ENCODE measurements around the gene SLC22A23. TPM values are rescaled to one million over a fixed set of nuclear protein-coding genes. Genes with fewer than 3 reads are reported as not detected.

SLC22A23 gene
- total and polyA plus RNA-seq, 2 experiments from 2014 or later: 15.7 to 24.9 TPM

DNA sequence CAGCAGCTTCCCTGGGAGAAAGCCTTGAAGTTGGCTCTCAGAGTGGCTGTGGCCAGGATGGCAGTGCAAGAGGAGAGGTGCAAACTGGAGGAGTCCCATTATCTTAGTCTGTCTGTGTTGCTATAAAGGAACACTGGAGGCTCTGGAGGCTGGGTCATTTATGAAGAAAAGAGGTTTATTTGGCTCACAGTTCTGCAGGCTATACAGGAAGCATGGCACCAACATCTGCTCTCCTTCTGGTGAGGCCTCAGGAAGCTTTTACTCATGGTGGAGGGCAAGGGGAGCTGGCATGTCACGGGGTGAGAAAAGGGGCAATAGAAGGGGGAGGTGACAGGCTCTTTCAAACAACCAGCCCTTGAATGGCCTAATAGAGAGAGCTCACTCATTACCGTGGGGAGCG lies 151.0 kb downstream of the SLC22A23 start:
- no peak for DNase-seq (ENCODE audit: low read depth in 1 of 2, low spot score in 1 of 2)

DNA sequence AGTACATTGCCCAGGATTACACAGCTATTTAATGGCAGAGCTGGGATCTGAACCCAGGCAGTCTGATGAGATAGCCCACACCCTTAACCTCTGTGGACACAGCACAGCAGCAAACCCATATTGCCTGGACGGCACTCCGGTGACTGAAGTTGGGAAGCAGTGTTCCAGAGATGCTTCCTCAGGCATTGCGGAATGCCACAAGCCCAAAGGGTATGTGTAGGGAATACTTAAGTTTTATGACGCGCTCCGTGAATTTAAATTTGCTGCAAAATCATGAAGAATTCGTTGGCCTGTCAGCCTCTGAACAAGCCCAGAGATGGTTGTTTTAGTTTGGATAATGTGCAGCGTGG lies 151.7 kb downstream of the SLC22A23 start:
- no peak for DNase-seq (ENCODE audit: low read depth in 1 of 2, low spot score in 1 of 2)
- TF ChIP-seq, protein P1, sequence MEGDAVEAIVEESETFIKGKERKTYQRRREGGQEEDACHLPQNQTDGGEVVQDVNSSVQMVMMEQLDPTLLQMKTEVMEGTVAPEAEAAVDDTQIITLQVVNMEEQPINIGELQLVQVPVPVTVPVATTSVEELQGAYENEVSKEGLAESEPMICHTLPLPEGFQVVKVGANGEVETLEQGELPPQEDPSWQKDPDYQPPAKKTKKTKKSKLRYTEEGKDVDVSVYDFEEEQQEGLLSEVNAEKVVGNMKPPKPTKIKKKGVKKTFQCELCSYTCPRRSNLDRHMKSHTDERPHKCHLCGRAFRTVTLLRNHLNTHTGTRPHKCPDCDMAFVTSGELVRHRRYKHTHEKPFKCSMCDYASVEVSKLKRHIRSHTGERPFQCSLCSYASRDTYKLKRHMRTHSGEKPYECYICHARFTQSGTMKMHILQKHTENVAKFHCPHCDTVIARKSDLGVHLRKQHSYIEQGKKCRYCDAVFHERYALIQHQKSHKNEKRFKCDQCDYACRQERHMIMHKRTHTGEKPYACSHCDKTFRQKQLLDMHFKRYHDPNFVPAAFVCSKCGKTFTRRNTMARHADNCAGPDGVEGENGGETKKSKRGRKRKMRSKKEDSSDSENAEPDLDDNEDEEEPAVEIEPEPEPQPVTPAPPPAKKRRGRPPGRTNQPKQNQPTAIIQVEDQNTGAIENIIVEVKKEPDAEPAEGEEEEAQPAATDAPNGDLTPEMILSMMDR (IDR thresholded peaks at IDR 0.05; ENCODE audit: low read depth, low read length): no peak

More for the DNA sequence above, 151.0 kb downstream of the SLC22A23 start:
- no peak overlapping the region for H3K4me3 ChIP-seq
- no peaks in the 10 kb centered on the region for H3K4me1 ChIP-seq (ENCODE audit: low read depth)
- TF ChIP-seq, protein P1 (IDR thresholded peaks at IDR 0.05; ENCODE audit: low read depth, low read length): no peak
- no peak overlapping the region for H3K27ac ChIP-seq
- H3K9me3 ChIP-seq (ENCODE audit: low read depth): no peaks in the 10 kb centered on the region
- H3K36me3 ChIP-seq: no peaks in the 10 kb centered on the region
- H3K27me3 ChIP-seq: no peaks in the 10 kb centered on the region

DNA sequence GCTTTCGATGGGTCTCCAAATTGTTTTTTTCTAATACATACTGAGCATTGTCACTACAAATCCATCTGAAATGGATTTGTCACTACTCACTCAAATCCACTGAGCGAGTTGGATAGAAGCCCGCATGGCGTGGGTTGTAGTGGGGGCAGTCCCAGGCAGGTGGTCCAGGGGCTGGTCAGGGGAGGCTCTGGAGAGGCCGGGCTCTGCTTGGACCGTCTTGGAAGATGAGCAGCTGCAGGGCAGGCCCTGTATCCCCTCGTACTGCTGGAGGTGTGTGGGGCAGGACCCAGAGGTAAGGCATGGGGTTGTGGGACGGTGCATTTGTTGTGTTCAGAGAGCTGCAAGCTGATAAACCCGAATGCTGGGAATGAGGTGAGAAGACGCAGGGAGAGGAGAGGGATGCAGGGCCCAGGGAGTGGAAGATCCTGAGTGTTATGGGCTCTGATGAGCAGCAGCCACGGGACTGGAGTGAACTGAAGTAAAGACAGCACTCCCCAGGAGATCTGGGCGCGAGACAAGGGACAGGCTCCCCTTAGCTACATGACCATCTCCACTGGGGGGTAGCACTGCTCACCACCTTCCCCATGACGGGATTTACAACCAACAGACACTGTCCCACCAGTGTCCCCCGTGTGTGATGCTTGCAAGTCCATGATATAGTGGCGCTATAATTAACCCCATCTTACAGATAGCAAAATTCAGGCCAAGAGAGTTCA lies 152.2 kb downstream of the SLC22A23 start:
- no peak overlapping the region for H3K27ac ChIP-seq
- no peaks in the 10 kb centered on the region for H3K4me1 ChIP-seq (ENCODE audit: low read depth)
- H3K36me3 ChIP-seq: no peaks in the 10 kb centered on the region
- H3K9me3 ChIP-seq (ENCODE audit: low read depth): no peaks in the 10 kb centered on the region
- no peaks in the 10 kb centered on the region for H3K27me3 ChIP-seq
- TF ChIP-seq, protein P1 (IDR thresholded peaks at IDR 0.05; ENCODE audit: low read depth, low read length): no peak
- H3K4me3 ChIP-seq: no peak overlapping the region
- no peak for DNase-seq (ENCODE audit: low read depth in 1 of 2, low spot score in 1 of 2)

More for the DNA sequence above, 151.7 kb downstream of the SLC22A23 start:
- Histone ChIP-seq H3K27me3 (no peaks in the 10 kb centered on the region), H3K9me3 (ENCODE audit: low read depth) (no peaks in the 10 kb centered on the region), H3K4me3 (no peak overlapping the region), H3K4me1 (ENCODE audit: low read depth) (no peaks in the 10 kb centered on the region), H3K27ac (no peak overlapping the region), H3K36me3 (no peaks in the 10 kb centered on the region)

DNA sequence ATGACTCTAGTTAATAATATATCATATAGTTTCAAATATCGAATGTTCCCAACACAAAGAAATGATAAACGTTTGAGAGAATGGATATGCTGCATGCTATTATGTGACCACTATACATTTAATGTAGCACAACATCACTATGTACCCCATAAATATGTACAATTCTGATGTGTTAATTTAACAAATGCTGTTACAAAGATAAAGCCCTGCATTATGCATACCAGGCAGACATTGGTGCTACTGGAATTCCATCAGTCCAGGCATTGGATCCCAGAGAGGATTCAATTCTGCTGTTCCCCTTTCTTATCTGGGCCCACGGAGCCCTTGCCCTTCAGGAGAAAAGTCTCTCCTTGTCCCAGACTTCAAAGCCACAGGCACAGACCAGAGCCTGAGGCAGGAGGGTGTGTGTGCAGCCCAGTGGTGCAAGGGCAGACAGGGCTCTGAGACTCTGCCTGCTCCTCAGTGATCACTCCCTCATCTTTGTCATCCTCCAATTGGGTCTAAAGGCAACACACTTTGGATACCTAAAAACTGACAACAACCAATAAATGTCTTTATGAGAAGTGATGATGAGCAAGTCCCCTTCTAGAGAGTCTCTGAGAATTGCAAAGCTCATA lies 152.9 kb downstream of the SLC22A23 start:
- no peaks in the 10 kb centered on the region for H3K4me1 ChIP-seq (ENCODE audit: low read depth)
- no peak for DNase-seq (ENCODE audit: low read depth in 1 of 2, low spot score in 1 of 2)

DNA sequence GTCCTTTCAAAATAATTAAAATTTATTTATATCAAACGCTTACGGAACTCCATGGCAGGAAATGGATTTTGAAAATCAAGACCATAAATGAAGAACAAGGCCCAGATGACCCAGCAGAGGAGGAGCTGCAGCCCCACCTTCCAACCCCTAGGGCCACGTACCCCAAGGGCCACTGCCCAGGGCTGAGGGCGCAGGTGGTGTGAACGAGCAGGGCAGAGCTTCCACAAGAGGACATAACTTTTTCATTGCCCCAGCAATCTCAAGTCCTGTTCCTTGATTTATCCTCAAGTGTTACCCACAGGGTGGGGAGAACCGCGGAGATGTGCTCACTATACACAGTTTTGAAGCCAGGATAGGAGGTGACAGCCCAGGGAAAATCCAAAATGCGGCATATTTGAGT lies 155.3 kb downstream of the SLC22A23 start:
- Histone ChIP-seq H3K9me3 (ENCODE audit: low read depth) (no peaks in the 10 kb centered on the region), H3K36me3 (no peaks in the 10 kb centered on the region), H3K4me3 (no peak overlapping the region), H3K27ac (no peak overlapping the region), H3K4me1 (ENCODE audit: low read depth) (no peaks in the 10 kb centered on the region), H3K27me3 (no peaks in the 10 kb centered on the region)
- no peak for DNase-seq (ENCODE audit: low read depth in 1 of 2, low spot score in 1 of 2)
- TF ChIP-seq, protein P1 (IDR thresholded peaks at IDR 0.05; ENCODE audit: low read depth, low read length): no peak

More for the DNA sequence above, 152.9 kb downstream of the SLC22A23 start:
- TF ChIP-seq, protein P1 (IDR thresholded peaks at IDR 0.05; ENCODE audit: low read depth, low read length): no peak
- no peak overlapping the region for H3K27ac ChIP-seq
- no peaks in the 10 kb centered on the region for H3K9me3 ChIP-seq (ENCODE audit: low read depth)
- no peaks in the 10 kb centered on the region for H3K36me3 ChIP-seq
- H3K4me3 ChIP-seq: no peak overlapping the region
- no peaks in the 10 kb centered on the region for H3K27me3 ChIP-seq

Data from cardiac muscle cell (in vitro differentiated cells and primary cell).